Thyroid gland (tissue), 4 donors: ENCODE measurements around the gene CCM2. TPM values are rescaled to one million over a fixed set of nuclear protein-coding genes. Genes with fewer than 3 reads are reported as not detected.

Experiments used
- DNase-seq, 2 donors: peaks; one replicate each; pipeline ENCODE4 v3.0.0-alpha.2; 2019
- H3K27ac ChIP-seq, 3 donors: fragments of 200-600 bp; sonication (generic); 1 replicate in 2 of 3; 2 replicates in 1 of 3; pipeline ENCODE4 v1.5.1; 2016 to 2019; ENCODE audit warnings: mild to moderate bottlenecking in 1 of 3, moderate library complexity in 1 of 3
- H3K27me3 ChIP-seq: fragments of 200-600 bp; sonication (generic); one replicate; pipeline ENCODE4 v1.5.1; 2019
- H3K36me3 ChIP-seq, 2 donors: fragments of 200-600 bp; sonication (generic); one replicate each; pipeline ENCODE4 v1.5.1; 2016 to 2019
- H3K4me1 ChIP-seq, 2 donors: fragments of 200-600 bp; sonication (generic); one replicate each; pipeline ENCODE4 v1.5.1; 2017 to 2019
- H3K4me3 ChIP-seq, 3 donors: fragments of 200-600 bp; sonication (generic); replicated peaks in 1 of 3; 1 replicate in 2 of 3; 2 replicates in 1 of 3; pipeline ENCODE4 v1.5.1; 2016; ENCODE audit warnings: mild to moderate bottlenecking in 1 of 3
- H3K9me3 ChIP-seq: fragments of 200-600 bp; sonication (generic); one replicate; pipeline ENCODE4 v1.5.1; 2017
- CTCF ChIP-seq, 6 experiments: fragments of 200-600 bp in 3 of 6; fragments of 450-650 bp in 3 of 6; sonication (generic) in 3 of 6; IDR thresholded peaks; one replicate each; pipeline ENCODE4 v1.5.1; 2016 to 2019; ENCODE audit warnings: antibody characterized with exemption in 6 of 6, mild to moderate bottlenecking in 2 of 6, inconsistent platforms in 1 of 6, moderate library complexity in 1 of 6
- POLR2A ChIP-seq, 2 donors: fragments of 450-650 bp; IDR thresholded peaks; one replicate each; pipeline ENCODE4 v1.6.1; 2017; ENCODE audit warnings: antibody characterized with exemption in 2 of 2, mild to moderate bottlenecking in 2 of 2, moderate library complexity in 1 of 2
- WGBS, 2 donors: methylation state at CpG; one replicate each; pipeline ENCODE4 v1.1.5; 2017; 5-methylcytosine and 5-hydroxymethylcytosine counted together
- intact Hi-C: fragments of 100-400 bp; cut with DNase I; formaldehyde crosslinking; loops from one replicate; pipeline ENCODE4 v1.15.1; 2023
- total RNA-seq, 4 donors: library from RNA; depleted of rRNA; stranded (reverse); fragments of >200 nt; gene quantifications; one replicate each; pipeline ENCODE4 v1.2.3, GENCODE V29; 2016

The CCM2 gene
- total RNA-seq, 4 donors from 2014 or later: 19.4 to 29.2 (median 24.3) TPM

DNA sequence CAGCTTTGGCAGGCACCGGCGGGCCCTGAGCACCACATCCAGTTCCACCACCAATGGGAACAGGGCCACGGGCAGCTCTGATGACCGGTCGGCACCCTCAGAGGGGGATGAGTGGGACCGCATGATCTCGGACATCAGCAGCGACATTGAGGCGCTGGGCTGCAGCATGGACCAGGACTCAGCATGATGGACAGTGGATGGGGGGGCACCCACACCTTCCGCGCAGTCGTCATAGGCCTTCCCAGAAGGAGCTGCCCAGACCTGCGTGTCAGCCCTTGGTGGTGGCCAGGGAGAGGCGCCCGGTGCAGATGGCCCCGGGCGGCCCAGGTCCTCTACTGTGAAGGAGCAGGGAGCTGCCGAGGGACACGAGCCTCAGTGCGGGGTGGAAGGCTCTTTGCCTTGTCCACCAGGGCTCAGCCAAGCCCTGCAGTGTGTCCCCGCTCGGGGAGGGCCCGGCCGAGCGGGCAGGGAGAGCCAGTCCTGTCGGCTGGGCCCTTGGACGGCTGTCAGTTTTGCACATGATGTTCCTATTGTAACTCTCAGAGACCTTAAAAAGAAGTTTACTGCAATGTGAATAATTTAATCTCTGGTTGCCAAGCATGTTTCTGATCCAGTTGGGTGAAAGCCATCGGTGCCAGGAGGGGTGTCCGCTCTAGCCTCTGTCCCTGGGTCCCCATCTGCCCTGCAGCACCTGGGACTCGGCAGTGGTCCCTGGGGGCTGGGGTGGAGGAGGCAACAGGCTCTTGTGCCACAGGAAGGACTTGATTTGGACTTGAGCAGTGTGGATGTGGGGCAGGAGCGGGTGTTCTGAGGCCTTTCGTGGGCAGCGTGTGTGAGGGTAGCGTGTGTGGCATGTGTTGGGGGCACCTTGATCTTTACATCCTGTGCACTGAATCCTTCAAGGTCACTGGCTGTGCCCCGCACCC is 76.1 kb downstream of the CCM2 start:
- no peak for TF ChIP-seq CTCF (IDR thresholded peaks at IDR 0.05)
- no peak for TF ChIP-seq POLR2A (IDR thresholded peaks at IDR 0.05)
- Histone ChIP-seq H3K36me3 (peaks cover 38 to 45% of the 10 kb centered on the region in 2 donors), H3K27ac (no peak overlapping the region), H3K27me3 (no peaks in the 10 kb centered on the region), H3K9me3 (no peaks in the 10 kb centered on the region), H3K4me3 (no peak overlapping the region), H3K4me1 (no peaks in the 10 kb centered on the region)
- no peak for DNase-seq
- 93 to 96% methylated on average over 19 to 28 of the region's 35 CpGs for WGBS, 2 donors
- intact Hi-C loops: no loop called here

DNA sequence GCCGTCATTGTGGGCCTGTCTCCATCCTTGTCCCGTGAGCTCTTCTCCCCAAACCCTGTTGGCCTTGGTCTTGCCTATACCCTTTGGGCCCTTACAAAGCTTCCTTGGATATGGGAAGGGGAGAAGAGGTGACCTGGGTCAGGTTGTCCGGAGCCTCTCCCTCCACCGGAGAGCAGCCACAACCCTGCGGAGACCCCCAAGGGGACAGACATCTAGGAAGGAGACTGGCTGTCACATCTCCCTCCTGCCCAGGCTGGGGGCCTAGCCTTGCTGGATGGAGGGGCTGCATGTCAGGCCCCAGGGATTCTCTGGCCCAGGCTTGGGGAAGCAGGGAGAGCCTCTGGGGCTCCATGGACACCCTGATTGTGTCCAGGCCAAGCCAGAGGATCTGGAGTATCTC is 76.9 kb downstream of the CCM2 start:
- peaks cover 38 to 40% of the 10 kb centered on the region in 2 donors for H3K36me3 ChIP-seq
- no peak overlapping the region for H3K27ac ChIP-seq
- TF ChIP-seq CTCF (IDR thresholded peaks at IDR 0.05): no peak
- TF ChIP-seq POLR2A (IDR thresholded peaks at IDR 0.05): no peak
- H3K27me3 ChIP-seq: no peaks in the 10 kb centered on the region
- no peak overlapping the region for H3K4me3 ChIP-seq
- no peaks in the 10 kb centered on the region for H3K9me3 ChIP-seq
- no peaks in the 10 kb centered on the region for H3K4me1 ChIP-seq
- intact Hi-C loops: no loop called here
- 94 to 96% methylated on average over 5 of the region's 5 CpGs for WGBS, 2 donors
- no peak for DNase-seq

DNA sequence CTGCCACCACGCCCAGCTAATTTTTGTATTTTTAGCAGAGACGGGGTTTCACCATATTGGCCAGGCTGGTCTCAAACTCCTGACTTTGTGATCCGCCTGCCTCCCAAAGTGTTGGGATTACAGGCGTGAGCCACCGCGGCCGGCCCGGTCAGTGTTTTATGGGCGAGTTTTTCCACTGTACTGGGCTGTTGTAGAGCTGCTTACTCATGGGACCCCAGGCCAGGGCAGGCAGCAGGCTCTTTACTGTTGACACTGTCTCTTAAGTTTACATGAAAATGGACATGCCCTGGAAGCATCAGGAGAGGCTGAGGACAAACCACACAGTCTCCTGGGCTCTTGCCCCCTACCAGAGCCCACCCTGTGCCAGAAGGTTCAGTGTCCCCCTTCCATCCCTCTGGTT is 77.6 kb downstream of the CCM2 start:
- no peak overlapping the region for H3K27ac ChIP-seq
- 80 to 94% methylated on average over 4 to 9 of the region's 9 CpGs for WGBS, 2 donors
- no peaks in the 10 kb centered on the region for H3K27me3 ChIP-seq
- no peak for TF ChIP-seq CTCF (IDR thresholded peaks at IDR 0.05)
- no peak for TF ChIP-seq POLR2A (IDR thresholded peaks at IDR 0.05)
- intact Hi-C loops: no loop called here
- no peak overlapping the region for H3K4me3 ChIP-seq
- no peaks in the 10 kb centered on the region for H3K9me3 ChIP-seq
- H3K4me1 ChIP-seq: no peaks in the 10 kb centered on the region
- peaks cover 36 to 38% of the 10 kb centered on the region in 2 donors for H3K36me3 ChIP-seq
- no peak for DNase-seq

DNA sequence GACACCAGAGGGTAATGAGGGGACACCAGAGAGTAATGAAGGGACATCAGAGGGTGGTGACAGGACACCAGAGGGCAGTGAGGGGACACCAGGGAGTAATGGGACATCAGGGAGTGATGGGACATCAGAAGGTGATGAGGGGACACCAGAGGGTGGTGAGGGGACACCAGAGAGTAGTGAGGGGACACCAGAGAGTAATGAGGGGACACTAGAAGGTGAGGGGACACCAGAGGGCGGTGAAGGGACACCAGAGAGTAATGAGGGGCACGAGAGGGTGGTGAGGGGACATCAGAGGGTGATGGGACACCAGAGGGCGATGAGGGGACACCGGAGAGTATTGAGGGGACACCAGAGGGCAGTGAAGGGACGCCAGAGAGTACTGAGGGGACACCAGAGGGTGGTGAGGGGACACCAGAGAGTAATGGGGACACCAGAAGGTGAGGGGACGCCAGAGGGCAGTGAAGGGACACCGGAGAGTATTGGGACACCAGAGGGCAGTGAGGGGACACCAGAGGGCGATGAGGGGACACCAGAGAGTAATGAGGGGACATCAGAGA is 78.2 kb downstream of the CCM2 start:
- no peak for DNase-seq
- WGBS, 2 donors: 81 to 83% methylated on average over 8 of the region's 8 CpGs
- Histone ChIP-seq H3K9me3 (no peaks in the 10 kb centered on the region), H3K27me3 (no peaks in the 10 kb centered on the region), H3K4me3 (no peak overlapping the region), H3K36me3 (peaks cover 33 to 34% of the 10 kb centered on the region in 2 donors), H3K27ac (no peak overlapping the region), H3K4me1 (no peaks in the 10 kb centered on the region)
- TF ChIP-seq CTCF (IDR thresholded peaks at IDR 0.05) (no peak), POLR2A (IDR thresholded peaks at IDR 0.05) (no peak)
- intact Hi-C loops: no loop called here
